ENCODE results near the gene CCDC90B. TPM values are rescaled to one million over a fixed set of nuclear protein-coding genes. Genes with fewer than 3 reads are reported as not detected.
A peak's percentile ranks its signal among the peaks of the same experiment; 100 is the strongest.

The CCDC90B gene
- total RNA-seq, 1 donor from 2014 or later: 20.1 TPM

GRCh38 chr11:83252941-83253340 lies 33.2 kb downstream of the CCDC90B start:
- DNase-seq: no peak
- intact Hi-C loops (cut with DNase I): loop anchor here (5.0 kb wide), 1 partner anchor 341 kb away; no protein-coding TSS in a partner anchor
- ATAC-seq (ENCODE audit: poor library complexity): no peak

DNA sequence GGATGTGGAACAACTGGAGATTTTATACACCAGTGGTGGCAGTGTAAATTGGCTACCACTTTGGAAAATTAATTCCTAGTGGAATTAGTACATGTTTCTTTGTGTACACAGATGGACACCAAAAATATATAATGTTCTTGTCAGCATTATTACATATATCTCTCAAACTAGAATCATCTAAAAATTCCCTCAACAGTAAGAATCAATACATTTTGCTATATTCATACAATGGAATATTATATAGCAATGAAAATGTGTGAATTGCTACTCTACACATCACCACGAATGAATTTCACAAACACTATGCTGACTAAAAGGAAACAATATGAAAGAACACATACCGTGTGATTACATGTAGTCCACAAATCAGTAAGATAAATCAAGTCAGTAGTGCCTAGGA lies 33.9 kb downstream of the CCDC90B start:
- intact Hi-C loops (cut with DNase I): loop anchor here (5.0 kb wide), 1 partner anchor 340 kb away; no protein-coding TSS in a partner anchor
- DNase-seq (no peak), ATAC-seq (ENCODE audit: poor library complexity) (no peak)

GRCh38 chr11:83249972-83250593 lies 36.1 kb downstream of the CCDC90B start:
- intact Hi-C loops (cut with DNase I): loop anchor here (5.0 kb wide), 1 partner anchor 338 kb away; no protein-coding TSS in a partner anchor
- DNase-seq (no peak), ATAC-seq (ENCODE audit: poor library complexity) (peak; percentile 71)

DNA sequence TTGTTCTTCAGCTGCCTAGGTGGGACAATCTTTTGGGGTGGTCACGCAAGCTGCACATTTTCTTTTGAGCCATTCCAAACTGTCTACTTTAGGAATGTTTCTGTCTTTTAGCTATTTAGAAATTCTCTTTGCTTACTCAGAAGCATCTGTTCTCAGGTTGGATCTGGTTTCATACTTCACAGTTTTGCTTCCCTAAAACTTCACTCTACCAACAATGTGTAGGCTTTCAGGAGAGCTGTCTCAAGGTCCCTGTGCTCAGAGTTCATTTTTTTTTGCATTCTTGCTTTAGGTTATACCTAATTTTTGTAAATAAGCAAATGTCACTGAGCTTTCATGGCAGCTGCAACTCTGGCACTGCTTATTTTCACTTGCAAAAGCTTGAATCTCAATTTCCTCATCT lies 36.7 kb downstream of the CCDC90B start:
- DNase-seq (no peak), ATAC-seq (ENCODE audit: poor library complexity) (no peak)
- intact Hi-C loops (cut with DNase I): no loop called here

DNA sequence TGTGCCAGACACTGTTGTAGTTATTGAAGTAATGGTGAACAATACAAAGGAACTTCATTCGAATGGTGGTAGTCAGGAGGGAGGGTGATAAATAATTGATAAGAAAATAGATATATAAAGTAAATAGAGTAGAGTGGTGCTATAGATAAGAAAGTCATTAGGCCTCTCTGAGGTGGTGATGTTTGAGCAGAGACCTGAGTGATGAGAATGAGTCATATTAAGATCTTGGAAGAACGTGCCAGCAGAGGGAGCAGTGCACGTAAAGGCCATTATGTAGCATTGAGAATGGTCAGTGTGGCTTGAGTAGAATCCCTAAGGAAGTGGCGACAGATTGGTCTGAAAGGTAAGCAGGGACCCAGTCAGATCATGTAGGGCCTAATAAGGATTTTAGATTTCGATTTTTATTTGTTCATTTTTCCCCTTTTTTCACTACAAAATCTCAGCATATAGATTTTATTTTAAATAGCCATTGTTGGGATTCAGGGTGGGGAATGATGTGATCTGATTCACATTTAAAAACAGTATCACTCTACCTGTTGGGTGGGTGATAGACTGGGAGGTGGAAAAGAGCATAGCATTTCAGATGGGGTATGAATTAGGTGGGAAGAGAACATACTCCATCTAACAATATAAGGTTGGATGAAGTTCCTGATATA lies 44.7 kb downstream of the CCDC90B start:
- ATAC-seq (ENCODE audit: poor library complexity) (peak; percentile 83), DNase-seq (no peak)
- intact Hi-C loops (cut with DNase I): no loop called here

- intact Hi-C loops (cut with DNase I): no loop called here
- ATAC-seq (ENCODE audit: poor library complexity) (no peak), DNase-seq (no peak)
Measured at GRCh38 chr11:83238111-83238510, 48.1 kb downstream of the CCDC90B start.

GRCh38 chr11:83235825-83236224 lies 50.3 kb downstream of the CCDC90B start:
- ATAC-seq (ENCODE audit: poor library complexity) (no peak), DNase-seq (no peak)
- intact Hi-C loops (cut with DNase I): no loop called here

DNA sequence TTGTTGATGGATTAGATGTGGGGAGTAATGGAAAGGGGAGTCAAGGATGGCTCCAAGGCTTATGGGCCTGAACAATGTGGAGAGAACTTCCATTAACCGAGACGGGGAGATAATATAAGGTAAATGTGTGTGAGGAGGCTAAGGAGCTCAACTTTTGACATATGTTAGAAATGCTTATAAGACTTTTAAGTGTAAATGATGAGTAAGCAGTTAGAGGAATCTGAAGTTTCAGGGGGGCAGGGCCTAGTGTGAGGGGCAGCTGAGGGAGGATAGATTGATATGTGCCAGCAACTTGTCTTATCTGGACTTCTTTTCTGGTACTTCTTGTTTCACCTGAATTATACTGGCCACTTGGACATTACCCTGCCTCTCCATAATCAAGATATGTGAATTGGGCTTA lies 62.7 kb downstream of the CCDC90B start:
- intact Hi-C loops (cut with DNase I): no loop called here
- DNase-seq: no peak
- no peak for ATAC-seq (ENCODE audit: poor library complexity)

GRCh38 chr11:83222499-83222898 lies 63.7 kb downstream of the CCDC90B start:
- no peak for DNase-seq
- no peak for ATAC-seq (ENCODE audit: poor library complexity)
- intact Hi-C loops (cut with DNase I): no loop called here

- intact Hi-C loops (cut with DNase I): no loop called here
- ATAC-seq (ENCODE audit: poor library complexity): no peak
- DNase-seq: no peak
Measured at GRCh38 chr11:83221694-83222093, 64.5 kb downstream of the CCDC90B start.

DNA sequence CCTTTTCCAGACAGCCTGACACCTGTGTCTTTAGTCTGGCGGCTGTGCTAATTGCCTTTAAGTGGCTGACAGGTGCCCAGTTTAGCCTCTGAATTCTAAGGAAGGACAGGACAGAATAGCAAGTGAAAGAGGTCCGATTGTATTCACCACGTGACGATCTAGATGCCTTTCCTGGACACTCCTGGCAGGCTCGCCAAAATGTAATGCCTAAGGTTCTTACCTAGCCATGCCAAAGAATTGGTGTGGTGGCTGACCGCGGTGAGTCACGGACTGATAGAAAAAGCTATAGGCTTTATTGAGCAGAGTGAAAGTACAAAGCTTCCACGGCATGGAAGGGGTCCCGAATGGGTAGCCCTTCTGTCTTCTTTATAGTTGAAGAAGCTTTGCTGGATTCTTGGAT lies 65.9 kb downstream of the CCDC90B start:
- DNase-seq (no peak), ATAC-seq (ENCODE audit: poor library complexity) (no peak)
- intact Hi-C loops (cut with DNase I): no loop called here

DNA sequence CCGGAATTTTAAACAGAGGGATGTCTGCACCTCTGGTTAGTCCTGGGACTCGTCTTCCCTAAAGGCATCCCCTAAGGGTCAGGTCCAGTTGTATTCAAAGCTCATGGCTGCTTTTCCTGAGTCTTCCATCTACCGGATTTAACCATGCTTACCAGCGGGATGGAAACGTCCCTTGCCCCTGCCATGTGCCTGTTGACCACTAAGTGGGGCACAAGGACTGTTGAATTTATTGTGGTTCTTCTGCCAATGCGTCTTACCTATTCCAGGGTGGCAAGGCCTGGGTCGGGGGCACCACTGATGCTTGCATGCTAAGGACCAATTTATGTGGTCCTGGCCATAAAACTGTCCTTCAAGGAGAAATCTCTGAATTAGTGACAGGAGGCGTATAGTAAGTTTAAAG lies 67.1 kb downstream of the CCDC90B start:
- ATAC-seq (ENCODE audit: poor library complexity) (no peak), DNase-seq (no peak)
- intact Hi-C loops (cut with DNase I): no loop called here

Other genes starting within 250 kb of the CCDC90B start
- gene RAB30, start 214.5 kb downstream of the CCDC90B start, total RNA-seq: 24.2 TPM
- gene PCF11, start 129.2 kb downstream of the CCDC90B start, total RNA-seq: 25.3 TPM
- gene ANKRD42, start 92.7 kb downstream of the CCDC90B start, total RNA-seq: 3.9 TPM

Data from Right ventricle myocardium superior (tissue), 1 donor.